H7 (cell line): ENCODE results near the gene OR52E8. TPM values are rescaled to one million over a fixed set of nuclear protein-coding genes. Genes with fewer than 3 reads are reported as not detected.
A peak's percentile ranks its signal among the peaks of the same experiment; 100 is the strongest.

Source experiments
- DNase-seq: peaks from one replicate; pipeline ENCODE4 v3.0.0; 2012
- H3K27me3 ChIP-seq: 2 replicates; pipeline ENCODE4 v1.6.0; 2011; ENCODE audit warnings: mild to moderate bottlenecking, low read length; ENCODE audit not compliant: control insufficient read depth, insufficient read depth
- H3K36me3 ChIP-seq: replicated peaks from 2 replicates; pipeline ENCODE4 v1.5.1; 2011; ENCODE audit warnings: low read length; ENCODE audit not compliant: control insufficient read depth, insufficient read depth
- H3K4me3 ChIP-seq: 2 replicates; pipeline ENCODE4 v1.5.1; 2011; ENCODE audit warnings: low read depth, mild to moderate bottlenecking, control low read depth, low read length, moderate library complexity; ENCODE audit not compliant: insufficient read depth
- total RNA-seq: library from RNA; depleted of rRNA; stranded (reverse); fragments of >200 nt; shearing (Covaris generic); gene quantifications from 2 replicates; pipeline ENCODE4 v1.2.3, GENCODE V29; 2014; rRNA removed

OR52E8 gene
- total RNA-seq, 1 experiment from 2014 or later, result not detected

GRCh38 chr11:5831196-5831829 lies 26.2 kb downstream of the OR52E8 start:
- H3K36me3 ChIP-seq, result no peaks in the 10 kb centered on the region
- no peak for DNase-seq
- H3K4me3 ChIP-seq, result no peak overlapping the region
- H3K27me3 ChIP-seq, result no peaks in the 10 kb centered on the region

- Histone ChIP-seq H3K36me3 (no peaks in the 10 kb centered on the region), H3K27me3 (no peaks in the 10 kb centered on the region), H3K4me3 (no peak overlapping the region)
- DNase-seq, result no peak
These were observed 39.1 kb downstream of the OR52E8 start for GRCh38 chr11:5818245-5818886.

- no peaks in the 10 kb centered on the region for H3K36me3 ChIP-seq
- DNase-seq, result no peak
These were observed 42.0 kb downstream of the OR52E8 start for GRCh38 chr11:5815534-5815933.

GRCh38 chr11:5809905-5810795 lies 47.3 kb downstream of the OR52E8 start:
- Histone ChIP-seq H3K4me3 (no peak overlapping the region), H3K27me3 (no peaks in the 10 kb centered on the region)
- DNase-seq, result no peak

More at GRCh38 chr11:5815534-5815933, 42.0 kb downstream of the OR52E8 start:
- no peaks in the 10 kb centered on the region for H3K27me3 ChIP-seq
- H3K4me3 ChIP-seq, result no peak overlapping the region

GRCh38 chr11:5809122-5809519 lies 48.4 kb downstream of the OR52E8 start:
- H3K27me3 ChIP-seq, result no peaks in the 10 kb centered on the region
- H3K4me3 ChIP-seq, result peak overlapping the region; percentile 55
- H3K36me3 ChIP-seq, result no peaks in the 10 kb centered on the region
- DNase-seq, result no peak

More at GRCh38 chr11:5809905-5810795, 47.3 kb downstream of the OR52E8 start:
- H3K36me3 ChIP-seq, result no peaks in the 10 kb centered on the region

GRCh38 chr11:5808500-5809121 lies 48.9 kb downstream of the OR52E8 start, which contains the start of gene OR52N2:
Gene OR52N2, plus strand, starts transcription at chr11:5808924. Its CDS starts 11,412 bp downstream, at chr11:5820336.
- peak; percentile 16 for DNase-seq
- Histone ChIP-seq H3K27me3 (no peaks in the 10 kb centered on the region), H3K36me3 (no peaks in the 10 kb centered on the region), H3K4me3 (peak within 1 kb of the TSS; percentile 55)

- Histone ChIP-seq H3K27me3 (no peaks in the 10 kb centered on the region), H3K36me3 (no peaks in the 10 kb centered on the region), H3K4me3 (no peak overlapping the region)
- DNase-seq, result no peak
These were observed 49.9 kb downstream of the OR52E8 start for GRCh38 chr11:5807580-5807979.

Other genes starting within 250 kb of the OR52E8 start
- gene TRIM34, start 232.7 kb downstream of the OR52E8 start, total RNA-seq, result 1.4 and 1.6 TPM in 2 replicates
- 12.3 and 20.8 TPM in 2 replicates for gene TRIM5, start 172.6 kb downstream of the OR52E8 start, total RNA-seq
- gene TRIM22, start 167.9 kb downstream of the OR52E8 start, total RNA-seq, result 2.6 and 3.0 TPM in 2 replicates
- not detected in 2 replicates for gene OR56B1, start 121.2 kb downstream of the OR52E8 start, total RNA-seq
- gene OR52N4, start 103.4 kb downstream of the OR52E8 start, total RNA-seq, result not detected in 2 replicates
- gene OR52N5, start 74.3 kb downstream of the OR52E8 start, total RNA-seq, result 0.07 TPM in 1 of 2 replicates, not detected in the other
- not detected in 2 replicates for gene OR52N1, start 66.4 kb downstream of the OR52E8 start, total RNA-seq
- not detected in 2 replicates for gene OR52N2, start 48.8 kb downstream of the OR52E8 start, total RNA-seq
- gene OR52E6, start 15.8 kb downstream of the OR52E8 start, total RNA-seq, result not detected in 2 replicates
- gene OR52E4, start 22.9 kb upstream of the OR52E8 start, total RNA-seq, result not detected in 2 replicates
- gene OR52E5, start 35.5 kb upstream of the OR52E8 start, total RNA-seq, result not detected in 2 replicates
- not detected in 2 replicates for gene OR56A3, start 84.6 kb upstream of the OR52E8 start, total RNA-seq
- gene OR56A5, start 110.8 kb upstream of the OR52E8 start, total RNA-seq, result 0.18 TPM in 1 of 2 replicates, not detected in the other
- gene OR52L1, start 129.3 kb upstream of the OR52E8 start, total RNA-seq, result not detected in 2 replicates
- gene OR56A4, start 149.3 kb upstream of the OR52E8 start, total RNA-seq, result not detected in 2 replicates
- gene OR56A1, start 173.1 kb upstream of the OR52E8 start, total RNA-seq, result 0.03 and 0.07 TPM in 2 replicates
- not detected in 2 replicates for gene OR56B4, start 250.0 kb upstream of the OR52E8 start, total RNA-seq